Neutrophil (primary cell): ENCODE measurements around the gene CEBPE.

Experiments
- H3K27ac ChIP-seq: fragments of 200-600 bp; sonication (generic); 2 replicates; pipeline ENCODE4 v1.5.1; 2016; ENCODE audit warnings: mild to moderate bottlenecking, moderate library complexity
- H3K27me3 ChIP-seq: fragments of 200-600 bp; sonication (generic); 2 replicates; pipeline ENCODE4 v1.6.0; 2016; ENCODE audit warnings: mild to moderate bottlenecking
- H3K36me3 ChIP-seq: fragments of 200-600 bp; sonication (generic); 2 replicates; pipeline ENCODE4 v1.5.1; 2017
- H3K4me1 ChIP-seq, 2 experiments: fragments of 200-600 bp in 1 of 2; sonication (generic) in 1 of 2; 1 replicate in 1 of 2; 2 replicates in 1 of 2; pipeline versions ENCODE4 v1.5.1 to v1.6.1; 2013 to 2016; ENCODE audit warnings: low read depth in 1 of 2, low read length in 1 of 2, mild to moderate bottlenecking in 1 of 2, moderate library complexity in 1 of 2; ENCODE audit not compliant: control insufficient read depth in 1 of 2, insufficient read depth in 1 of 2
- H3K4me3 ChIP-seq, 2 experiments: fragments of 200-600 bp in 1 of 2; sonication (generic) in 1 of 2; 1 replicate in 1 of 2; 2 replicates in 1 of 2; pipeline ENCODE4 v1.5.1; 2013 to 2016; ENCODE audit warnings: low read depth in 1 of 2, low read length in 1 of 2, mild to moderate bottlenecking in 1 of 2, moderate library complexity in 1 of 2
- H3K9me3 ChIP-seq: fragments of 200-600 bp; sonication (generic); 2 replicates; pipeline ENCODE4 v1.5.1; 2016
- TF ChIP-seq, protein P1 (sequence below): fragments of 200-600 bp; sonication (generic); IDR thresholded peaks from 2 replicates; pipeline ENCODE4 v1.5.1; 2016; ENCODE audit warnings: antibody characterized with exemption

CEBPE gene

GRCh38 chr14:23148591-23149249 lies 29.7 kb upstream of the CEBPE start:
- H3K36me3 ChIP-seq: no peaks in the 10 kb centered on the region
- H3K4me1 ChIP-seq: peaks cover 13 to 16% of the 10 kb centered on the region in 2 experiments
- H3K27me3 ChIP-seq: no peaks in the 10 kb centered on the region
- no peak overlapping the region for H3K27ac ChIP-seq
- no peaks in the 10 kb centered on the region for H3K9me3 ChIP-seq
- TF ChIP-seq, protein P1, sequence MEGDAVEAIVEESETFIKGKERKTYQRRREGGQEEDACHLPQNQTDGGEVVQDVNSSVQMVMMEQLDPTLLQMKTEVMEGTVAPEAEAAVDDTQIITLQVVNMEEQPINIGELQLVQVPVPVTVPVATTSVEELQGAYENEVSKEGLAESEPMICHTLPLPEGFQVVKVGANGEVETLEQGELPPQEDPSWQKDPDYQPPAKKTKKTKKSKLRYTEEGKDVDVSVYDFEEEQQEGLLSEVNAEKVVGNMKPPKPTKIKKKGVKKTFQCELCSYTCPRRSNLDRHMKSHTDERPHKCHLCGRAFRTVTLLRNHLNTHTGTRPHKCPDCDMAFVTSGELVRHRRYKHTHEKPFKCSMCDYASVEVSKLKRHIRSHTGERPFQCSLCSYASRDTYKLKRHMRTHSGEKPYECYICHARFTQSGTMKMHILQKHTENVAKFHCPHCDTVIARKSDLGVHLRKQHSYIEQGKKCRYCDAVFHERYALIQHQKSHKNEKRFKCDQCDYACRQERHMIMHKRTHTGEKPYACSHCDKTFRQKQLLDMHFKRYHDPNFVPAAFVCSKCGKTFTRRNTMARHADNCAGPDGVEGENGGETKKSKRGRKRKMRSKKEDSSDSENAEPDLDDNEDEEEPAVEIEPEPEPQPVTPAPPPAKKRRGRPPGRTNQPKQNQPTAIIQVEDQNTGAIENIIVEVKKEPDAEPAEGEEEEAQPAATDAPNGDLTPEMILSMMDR: no peak
- H3K4me3 ChIP-seq: no peak overlapping the region

DNA sequence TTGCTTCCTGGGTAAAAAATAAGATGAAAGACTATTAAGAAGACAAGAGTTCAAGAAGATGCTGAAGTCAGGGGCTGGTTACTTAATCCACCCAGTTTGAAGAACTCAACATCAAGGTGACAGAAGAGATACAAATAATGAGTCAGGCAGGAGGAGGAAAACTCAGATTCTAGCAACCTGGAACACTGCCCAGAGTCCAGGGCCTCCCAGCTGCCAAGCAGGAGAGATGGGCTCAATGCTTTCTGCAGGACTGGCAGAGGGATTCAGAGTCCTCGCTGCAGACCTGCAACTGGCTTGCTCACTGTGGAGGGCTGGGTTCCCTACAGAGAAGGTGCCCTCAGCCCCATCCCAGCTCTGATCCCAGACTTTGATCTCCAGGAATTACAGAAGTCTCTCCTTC lies 28.6 kb upstream of the CEBPE start:
- H3K27me3 ChIP-seq: no peaks in the 10 kb centered on the region
- H3K9me3 ChIP-seq: no peaks in the 10 kb centered on the region
- no peak overlapping the region for H3K27ac ChIP-seq
- TF ChIP-seq, protein P1: no peak
- no peak overlapping the region for H3K4me3 ChIP-seq
- no peaks in the 10 kb centered on the region for H3K36me3 ChIP-seq
- peaks cover 5 to 9% of the 10 kb centered on the region in 2 experiments for H3K4me1 ChIP-seq

DNA sequence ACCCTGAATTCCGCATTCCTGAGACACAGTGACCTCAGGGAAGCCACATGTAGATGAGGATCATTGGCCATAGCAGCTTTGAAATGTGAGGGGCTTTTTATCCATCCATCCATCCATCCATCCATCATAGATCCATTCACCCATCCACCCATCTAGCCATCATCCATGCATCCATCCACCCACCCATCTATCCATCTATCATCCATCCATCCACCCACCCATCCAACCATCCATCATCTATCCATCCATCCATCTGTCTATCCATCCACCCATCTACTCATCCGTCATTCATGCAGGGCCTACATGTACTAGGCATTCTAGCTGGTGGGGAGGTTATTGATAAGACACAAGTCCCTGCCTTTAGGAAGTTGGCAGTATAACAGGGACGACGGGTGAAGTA lies 27.9 kb upstream of the CEBPE start:
- Histone ChIP-seq H3K36me3 (no peaks in the 10 kb centered on the region), H3K27me3 (no peaks in the 10 kb centered on the region), H3K27ac (no peak overlapping the region), H3K9me3 (no peaks in the 10 kb centered on the region), H3K4me3 (no peak overlapping the region), H3K4me1 (peaks cover 5 to 9% of the 10 kb centered on the region in 2 experiments)
- TF ChIP-seq, protein P1: no peak

DNA sequence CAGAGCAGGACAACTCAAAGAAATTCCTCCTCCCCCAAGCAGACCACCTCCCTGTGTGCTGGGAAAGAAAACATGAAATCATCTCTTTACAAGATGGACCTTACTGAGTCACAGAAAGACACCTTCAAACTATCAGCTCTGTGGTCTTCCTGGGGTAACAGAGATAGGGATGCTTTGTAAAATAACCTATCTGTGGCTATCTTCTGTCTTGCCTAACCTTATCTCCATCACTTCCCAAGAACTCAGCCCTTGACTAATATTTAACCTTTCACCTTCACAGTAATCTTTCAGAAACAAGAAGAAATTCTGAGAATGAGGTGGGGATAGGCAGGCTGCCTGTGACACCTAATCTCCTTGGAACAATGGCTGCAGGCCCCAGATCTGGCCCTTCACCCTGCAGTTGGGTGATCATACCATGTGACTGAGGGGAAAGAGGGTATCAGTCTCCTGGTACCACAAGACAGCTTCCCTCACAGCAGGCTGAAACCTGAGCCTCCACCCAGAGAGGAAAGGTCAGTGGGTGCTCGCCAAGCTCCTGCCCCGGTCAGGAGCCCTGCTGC lies 27.4 kb upstream of the CEBPE start:
- TF ChIP-seq, protein P1: no peak
- Histone ChIP-seq H3K4me1 (peaks cover 5 to 9% of the 10 kb centered on the region in 2 experiments), H3K27me3 (no peaks in the 10 kb centered on the region), H3K36me3 (no peaks in the 10 kb centered on the region), H3K9me3 (no peaks in the 10 kb centered on the region), H3K27ac (no peak overlapping the region), H3K4me3 (no peak overlapping the region)

GRCh38 chr14:23145794-23146350 lies 26.8 kb upstream of the CEBPE start:
- Histone ChIP-seq H3K27me3 (no peaks in the 10 kb centered on the region), H3K27ac (no peak overlapping the region), H3K9me3 (no peaks in the 10 kb centered on the region), H3K36me3 (no peaks in the 10 kb centered on the region), H3K4me1 (peaks cover 5 to 9% of the 10 kb centered on the region in 2 experiments), H3K4me3 (no peak overlapping the region)
- TF ChIP-seq, protein P1: no peak
